K562 (cell line): Measurements from ENCODE around the gene SEC16A.

Source experiments
- DPF2 ChIP-seq: fragments of 450-650 bp; IDR thresholded peaks from 2 replicates; pipeline ENCODE4 v1.6.1; 2016
- ZNF696 ChIP-seq: fragments of 250-450 bp; sonication (Bioruptor Pico); conservative IDR thresholded peaks from 2 replicates; pipeline ENCODE4 v1.4.0; 2020; ENCODE audit warnings: mild to moderate bottlenecking, moderate library complexity
- TF ChIP-seq, protein P1 (sequence below), 3 experiments: IDR thresholded peaks in 2 of 3; conservative IDR thresholded peaks in 1 of 3; 2 replicates each; pipeline ENCODE4 v1.5.1; 2011 to 2012; ENCODE audit warnings: low read length in 3 of 3, mild to moderate bottlenecking in 3 of 3, control low read depth in 2 of 3, improper control_type of control experiment in 1 of 3, inconsistent platforms in 1 of 3, low read depth in 1 of 3, mixed read lengths in 1 of 3, moderate library complexity in 1 of 3; ENCODE audit not compliant: insufficient read depth in 2 of 3
- TF ChIP-seq, protein P2 (sequence below): fragments of 250-450 bp; sonication (Bioruptor Pico); IDR thresholded peaks from 2 replicates; pipeline ENCODE4 v1.8.0; 2021; ENCODE audit warnings: moderate library complexity, mild to moderate bottlenecking, inconsistent platforms
- TF ChIP-seq, protein P3 (sequence below), 2 experiments: fragments of 450-650 bp; IDR thresholded peaks; 2 replicates each; pipeline ENCODE4 v1.6.1; 2018; ENCODE audit warnings: mild to moderate bottlenecking in 2 of 2, low read depth in 1 of 2; ENCODE audit not compliant: partially characterized antibody in 2 of 2

DNA sequence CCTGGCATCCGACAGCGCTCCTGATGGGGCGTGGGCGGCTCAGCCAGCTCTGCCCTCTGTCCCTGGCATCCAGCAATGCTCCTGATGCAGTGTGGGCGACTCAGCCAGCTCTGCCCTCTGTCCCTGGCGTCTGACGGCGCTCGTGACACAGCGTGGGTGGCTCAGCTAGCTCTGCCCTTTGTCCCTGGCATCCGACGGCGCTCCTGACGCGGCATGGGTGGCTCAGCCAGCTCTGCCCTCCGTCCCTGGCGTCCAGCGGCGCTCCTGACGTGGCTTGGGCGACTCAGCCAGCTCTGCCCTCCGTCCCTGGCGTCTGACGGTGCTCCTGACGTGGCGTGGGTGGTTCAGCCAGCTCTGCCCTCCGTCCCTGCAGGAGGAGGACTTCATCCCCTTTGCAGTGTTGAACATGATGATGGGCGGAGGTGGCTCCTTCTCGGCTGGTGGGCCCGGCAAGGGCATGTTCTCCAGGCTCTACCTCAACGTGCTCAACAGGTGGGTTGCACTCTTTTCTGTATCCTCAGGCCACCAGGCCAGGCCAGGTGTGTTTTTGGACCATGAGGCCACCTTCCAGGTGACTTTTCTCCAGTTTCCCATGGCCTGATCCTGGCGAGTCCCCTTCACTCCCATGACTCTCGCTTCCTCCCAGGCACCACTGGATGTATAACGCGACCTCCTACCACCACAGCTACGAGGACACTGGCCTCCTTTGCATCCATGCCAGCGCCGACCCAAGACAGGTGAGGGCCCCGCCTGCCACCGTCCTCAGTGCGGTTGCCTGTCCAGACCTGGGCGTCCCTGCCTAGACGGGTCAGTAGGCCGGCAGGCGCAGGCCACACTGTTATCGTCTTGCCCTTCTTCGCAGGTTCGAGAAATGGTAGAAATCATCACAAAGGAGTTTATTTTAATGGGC, 64.4 kb downstream of the SEC16A start:
- TF ChIP-seq, protein P1, sequence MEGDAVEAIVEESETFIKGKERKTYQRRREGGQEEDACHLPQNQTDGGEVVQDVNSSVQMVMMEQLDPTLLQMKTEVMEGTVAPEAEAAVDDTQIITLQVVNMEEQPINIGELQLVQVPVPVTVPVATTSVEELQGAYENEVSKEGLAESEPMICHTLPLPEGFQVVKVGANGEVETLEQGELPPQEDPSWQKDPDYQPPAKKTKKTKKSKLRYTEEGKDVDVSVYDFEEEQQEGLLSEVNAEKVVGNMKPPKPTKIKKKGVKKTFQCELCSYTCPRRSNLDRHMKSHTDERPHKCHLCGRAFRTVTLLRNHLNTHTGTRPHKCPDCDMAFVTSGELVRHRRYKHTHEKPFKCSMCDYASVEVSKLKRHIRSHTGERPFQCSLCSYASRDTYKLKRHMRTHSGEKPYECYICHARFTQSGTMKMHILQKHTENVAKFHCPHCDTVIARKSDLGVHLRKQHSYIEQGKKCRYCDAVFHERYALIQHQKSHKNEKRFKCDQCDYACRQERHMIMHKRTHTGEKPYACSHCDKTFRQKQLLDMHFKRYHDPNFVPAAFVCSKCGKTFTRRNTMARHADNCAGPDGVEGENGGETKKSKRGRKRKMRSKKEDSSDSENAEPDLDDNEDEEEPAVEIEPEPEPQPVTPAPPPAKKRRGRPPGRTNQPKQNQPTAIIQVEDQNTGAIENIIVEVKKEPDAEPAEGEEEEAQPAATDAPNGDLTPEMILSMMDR (IDR thresholded peaks at IDR 0.05 in 2 of 3, conservative IDR thresholded peaks at IDR 0.05 in 1 of 3; ENCODE audit: insufficient read depth in 2 of 3, low read depth in 1 of 3, low read length in 3 of 3): no peak
- no peak for TF ChIP-seq ZNF696 (CRISPR knock-in tag)
- TF ChIP-seq, protein P2, sequence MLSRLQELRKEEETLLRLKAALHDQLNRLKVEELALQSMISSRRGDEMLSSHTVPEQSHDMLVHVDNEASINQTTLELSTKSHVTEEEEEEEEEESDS (CRISPR knock-in tag): no peak
- no peak for TF ChIP-seq DPF2
- TF ChIP-seq, protein P3, sequence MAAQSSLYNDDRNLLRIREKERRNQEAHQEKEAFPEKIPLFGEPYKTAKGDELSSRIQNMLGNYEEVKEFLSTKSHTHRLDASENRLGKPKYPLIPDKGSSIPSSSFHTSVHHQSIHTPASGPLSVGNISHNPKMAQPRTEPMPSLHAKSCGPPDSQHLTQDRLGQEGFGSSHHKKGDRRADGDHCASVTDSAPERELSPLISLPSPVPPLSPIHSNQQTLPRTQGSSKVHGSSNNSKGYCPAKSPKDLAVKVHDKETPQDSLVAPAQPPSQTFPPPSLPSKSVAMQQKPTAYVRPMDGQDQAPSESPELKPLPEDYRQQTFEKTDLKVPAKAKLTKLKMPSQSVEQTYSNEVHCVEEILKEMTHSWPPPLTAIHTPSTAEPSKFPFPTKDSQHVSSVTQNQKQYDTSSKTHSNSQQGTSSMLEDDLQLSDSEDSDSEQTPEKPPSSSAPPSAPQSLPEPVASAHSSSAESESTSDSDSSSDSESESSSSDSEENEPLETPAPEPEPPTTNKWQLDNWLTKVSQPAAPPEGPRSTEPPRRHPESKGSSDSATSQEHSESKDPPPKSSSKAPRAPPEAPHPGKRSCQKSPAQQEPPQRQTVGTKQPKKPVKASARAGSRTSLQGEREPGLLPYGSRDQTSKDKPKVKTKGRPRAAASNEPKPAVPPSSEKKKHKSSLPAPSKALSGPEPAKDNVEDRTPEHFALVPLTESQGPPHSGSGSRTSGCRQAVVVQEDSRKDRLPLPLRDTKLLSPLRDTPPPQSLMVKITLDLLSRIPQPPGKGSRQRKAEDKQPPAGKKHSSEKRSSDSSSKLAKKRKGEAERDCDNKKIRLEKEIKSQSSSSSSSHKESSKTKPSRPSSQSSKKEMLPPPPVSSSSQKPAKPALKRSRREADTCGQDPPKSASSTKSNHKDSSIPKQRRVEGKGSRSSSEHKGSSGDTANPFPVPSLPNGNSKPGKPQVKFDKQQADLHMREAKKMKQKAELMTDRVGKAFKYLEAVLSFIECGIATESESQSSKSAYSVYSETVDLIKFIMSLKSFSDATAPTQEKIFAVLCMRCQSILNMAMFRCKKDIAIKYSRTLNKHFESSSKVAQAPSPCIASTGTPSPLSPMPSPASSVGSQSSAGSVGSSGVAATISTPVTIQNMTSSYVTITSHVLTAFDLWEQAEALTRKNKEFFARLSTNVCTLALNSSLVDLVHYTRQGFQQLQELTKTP (IDR thresholded peaks at IDR 0.05; ENCODE audit: low read depth in 1 of 2, partially characterized antibody in 2 of 2): no peak
